ENCODE data around the gene CP. TPM values are rescaled to one million over a fixed set of nuclear protein-coding genes. Genes with fewer than 3 reads are reported as not detected.
A peak's percentile ranks its signal among the peaks of the same experiment; 100 is the strongest.

Gene CP
- total RNA-seq, 1 donor from 2014 or later, result 6.2 TPM

DNA sequence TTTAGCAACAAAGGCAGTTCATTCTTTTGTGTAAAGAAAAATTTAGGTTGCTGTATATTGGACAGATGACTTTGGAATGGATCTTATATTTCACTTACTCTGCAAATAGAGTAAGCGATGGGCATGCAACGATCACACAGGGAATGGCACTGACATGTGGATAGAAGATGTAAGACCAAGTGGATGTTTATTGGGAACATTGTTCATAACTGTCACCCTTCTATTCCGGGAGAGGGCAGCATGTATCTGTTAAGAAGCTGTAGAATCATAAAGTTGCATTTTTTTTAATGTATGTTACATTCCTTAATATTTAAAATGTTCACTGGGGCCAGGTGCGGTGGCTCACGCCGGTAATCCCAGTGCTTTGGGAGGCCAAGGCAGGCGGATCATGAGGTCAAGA is 51.0 kb downstream of the CP start:
- no peak overlapping the region for H3K27ac ChIP-seq (replicated peaks)
- intact Hi-C loops (cut with micrococcal nuclease), result no loop called here
- H3K4me3 ChIP-seq, result no peak overlapping the region
- TF ChIP-seq CTCF (IDR thresholded peaks at IDR 0.05; ENCODE audit: borderline replicate concordance), result no peak
- DNase-seq, result no peak
- peaks cover 91% of the 10 kb centered on the region for H3K36me3 ChIP-seq
- no peaks in the 10 kb centered on the region for H3K4me1 ChIP-seq
- H3K9me3 ChIP-seq (replicated peaks), result peaks cover 6% of the 10 kb centered on the region
- no peaks in the 10 kb centered on the region for H3K27me3 ChIP-seq (ENCODE audit: low read depth)

DNA sequence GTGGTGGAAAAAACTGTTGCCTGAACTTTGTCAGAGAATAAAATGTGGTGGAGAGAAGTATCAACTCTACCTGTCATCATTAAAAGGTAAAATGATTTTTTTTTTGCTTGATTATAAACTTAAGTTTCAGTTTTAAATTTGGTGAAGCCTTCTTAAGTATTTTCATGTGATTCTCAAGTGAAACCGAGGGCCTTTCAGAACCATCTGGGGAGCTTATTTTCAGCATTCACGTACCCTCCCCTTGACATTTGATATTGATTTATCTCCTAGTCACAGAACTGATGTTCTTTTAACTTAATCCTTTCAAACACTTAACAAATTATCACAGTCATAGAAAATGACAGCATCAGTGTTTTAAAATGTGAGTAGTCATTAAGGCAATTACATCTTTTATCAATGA is 53.7 kb downstream of the CP start:
- Histone ChIP-seq H3K27me3 (ENCODE audit: low read depth) (no peaks in the 10 kb centered on the region), H3K4me1 (no peaks in the 10 kb centered on the region), H3K9me3 (replicated peaks) (no peaks in the 10 kb centered on the region), H3K36me3 (peaks cover 92% of the 10 kb centered on the region), H3K4me3 (no peak overlapping the region), H3K27ac (replicated peaks) (no peak overlapping the region)
- TF ChIP-seq CTCF (IDR thresholded peaks at IDR 0.05; ENCODE audit: borderline replicate concordance), result no peak
- DNase-seq, result no peak
- intact Hi-C loops (cut with micrococcal nuclease), result no loop called here

DNA sequence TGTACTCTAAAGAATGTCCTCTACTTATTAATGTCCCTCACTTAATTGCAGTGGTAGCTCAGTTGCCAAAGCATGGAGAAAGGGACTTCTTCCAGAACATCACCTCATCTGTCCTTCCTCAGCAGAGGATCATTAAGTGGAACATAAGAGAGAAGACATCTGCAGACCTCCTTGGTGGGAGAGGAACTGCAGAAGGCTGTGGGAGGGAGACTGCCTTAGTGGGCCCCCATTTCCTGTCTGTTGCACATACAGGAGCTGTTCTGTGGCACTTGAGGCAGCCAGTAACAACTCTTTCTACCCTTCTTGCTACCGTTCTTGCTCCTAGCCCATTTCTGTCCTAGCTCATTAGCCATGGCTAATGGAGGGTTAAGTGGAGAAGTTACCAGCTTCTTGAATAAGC is 58.6 kb downstream of the CP start:
- TF ChIP-seq CTCF (IDR thresholded peaks at IDR 0.05; ENCODE audit: borderline replicate concordance), result no peak
- DNase-seq, result no peak
- Histone ChIP-seq H3K27me3 (ENCODE audit: low read depth) (no peaks in the 10 kb centered on the region), H3K4me1 (no peaks in the 10 kb centered on the region), H3K9me3 (replicated peaks) (no peaks in the 10 kb centered on the region), H3K27ac (replicated peaks) (peak overlapping the region; percentile 16), H3K36me3 (peaks cover 85% of the 10 kb centered on the region), H3K4me3 (no peak overlapping the region)
- intact Hi-C loops (cut with micrococcal nuclease), result no loop called here

GRCh38 chr3:149162007-149162406 is 59.6 kb downstream of the CP start:
- Histone ChIP-seq H3K4me1 (no peaks in the 10 kb centered on the region), H3K36me3 (peaks cover 85% of the 10 kb centered on the region), H3K4me3 (no peak overlapping the region), H3K27ac (replicated peaks) (peak overlapping the region; percentile 37), H3K27me3 (ENCODE audit: low read depth) (no peaks in the 10 kb centered on the region), H3K9me3 (replicated peaks) (no peaks in the 10 kb centered on the region)
- DNase-seq, result no peak
- no peak for TF ChIP-seq CTCF (IDR thresholded peaks at IDR 0.05; ENCODE audit: borderline replicate concordance)
- intact Hi-C loops (cut with micrococcal nuclease), result no loop called here

DNA sequence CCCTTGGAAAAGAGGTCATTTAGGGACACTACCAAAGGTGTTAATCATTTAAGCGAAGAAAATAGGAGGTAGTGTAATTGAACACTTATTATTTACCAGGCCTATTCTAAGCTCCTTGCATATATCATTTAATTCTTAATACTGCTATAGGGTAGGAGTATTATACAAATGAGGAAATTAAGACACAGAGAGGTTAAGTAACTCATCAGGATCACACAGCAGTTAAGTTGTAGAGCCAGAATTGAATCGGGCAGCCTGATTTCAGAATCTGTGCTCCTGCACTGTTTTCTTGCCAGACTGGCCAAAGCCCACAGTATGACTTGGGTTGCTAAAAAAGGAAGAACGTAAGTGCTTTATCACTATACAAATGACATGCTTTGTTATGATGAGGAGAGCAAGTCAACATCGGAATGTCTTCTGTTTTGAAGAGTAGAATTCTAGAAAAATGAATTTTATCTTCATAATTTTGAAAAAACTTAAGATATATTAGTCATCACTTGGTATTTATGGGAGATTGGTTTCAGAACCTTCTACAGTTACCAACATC is 60.8 kb downstream of the CP start:
- Histone ChIP-seq H3K36me3 (peaks cover 90% of the 10 kb centered on the region), H3K27ac (replicated peaks) (no peak overlapping the region), H3K4me1 (no peaks in the 10 kb centered on the region), H3K27me3 (ENCODE audit: low read depth) (no peaks in the 10 kb centered on the region), H3K9me3 (replicated peaks) (no peaks in the 10 kb centered on the region), H3K4me3 (no peak overlapping the region)
- no peak for TF ChIP-seq CTCF (IDR thresholded peaks at IDR 0.05; ENCODE audit: borderline replicate concordance)
- intact Hi-C loops (cut with micrococcal nuclease), result no loop called here
- DNase-seq, result no peak

Data from left ventricle myocardium inferior (tissue), 1 donor.